IgD-negative memory B cell (primary cell): ENCODE measurements around the gene CLN6. TPM values are rescaled to one million over a fixed set of nuclear protein-coding genes. Genes with fewer than 3 reads are reported as not detected.
"Not testable (repeated sequence)": the region's sequence is repeated elsewhere in the genome, so short reads cannot be mapped to it uniquely, and the experiment has no call there.

Experiments used
- H3K27ac Mint-ChIP-seq, 3 donors: one replicate each; pipeline ENCODE4 v1.8.0; 2020 to 2022; ENCODE audit warnings: mild to moderate bottlenecking in 3 of 3, mixed read lengths in 3 of 3, moderate library complexity in 1 of 3
- H3K27me3 Mint-ChIP-seq: one replicate; pipeline ENCODE4 v1.8.0; 2021; ENCODE audit warnings: mixed read lengths
- H3K36me3 Mint-ChIP-seq: one replicate; pipeline ENCODE4 v1.8.0; 2020; ENCODE audit warnings: mild to moderate bottlenecking, mixed read lengths
- H3K4me1 Mint-ChIP-seq, 3 donors: one replicate each; pipeline ENCODE4 v1.8.0; 2020 to 2022; ENCODE audit warnings: mixed read lengths in 3 of 3, mild to moderate bottlenecking in 1 of 3
- H3K4me3 Mint-ChIP-seq, 4 donors: one replicate each; pipeline ENCODE4 v1.8.0; 2020 to 2022; ENCODE audit warnings: mild to moderate bottlenecking in 4 of 4, mixed read lengths in 4 of 4, moderate library complexity in 3 of 4
- H3K9me3 Mint-ChIP-seq, 3 donors: one replicate each; pipeline ENCODE4 v1.8.0; 2020 to 2021; ENCODE audit warnings: mixed read lengths in 3 of 3, mild to moderate bottlenecking in 1 of 3
- polyA plus RNA-seq: library from polyadenylated mRNA; unstranded; fragments of 300-500 nt; fragmentation: Illumina TruSeq; gene quantifications from one replicate; pipeline ENCODE4 v1.2.3, GENCODE V29; 2021

Gene CLN6
- polyA plus RNA-seq, 1 donor from 2014 or later = 3.8 TPM

GRCh38 chr15:68264282-68264681 is 34.8 kb upstream of the CLN6 start:
- Mint-ChIP-seq H3K36me3 (peaks cover 1% of the 10 kb centered on the region), H3K27me3 (peaks cover 18% of the 10 kb centered on the region), H3K27ac (no peak overlapping the region), H3K4me1 (peaks cover 0 to 2% (median 0%) of the 10 kb centered on the region in 3 donors), H3K4me3 (no peak overlapping the region), H3K9me3 (no peaks in the 10 kb centered on the region)

GRCh38 chr15:68262514-68263356 is 33.2 kb upstream of the CLN6 start:
- Mint-ChIP-seq H3K9me3 (no peaks in the 10 kb centered on the region), H3K27me3 (peaks cover 16% of the 10 kb centered on the region), H3K27ac (no peak overlapping the region), H3K4me1 (no peaks in the 10 kb centered on the region), H3K36me3 (no peaks in the 10 kb centered on the region), H3K4me3 (no peak overlapping the region)

- Mint-ChIP-seq H3K4me3 (no peak overlapping the region), H3K27me3 (peaks cover 18% of the 10 kb centered on the region), H3K4me1 (peaks cover 0 to 1% (median 0%) of the 10 kb centered on the region in 3 donors), H3K27ac (no peak overlapping the region), H3K36me3 (no peaks in the 10 kb centered on the region), H3K9me3 (no peaks in the 10 kb centered on the region)
Measured at GRCh38 chr15:68261980-68262379, 32.5 kb upstream of the CLN6 start.

- H3K27me3 Mint-ChIP-seq = peaks cover 21% of the 10 kb centered on the region
- H3K9me3 Mint-ChIP-seq = no peaks in the 10 kb centered on the region
- H3K4me3 Mint-ChIP-seq = no peak overlapping the region
- no peak overlapping the region for H3K27ac Mint-ChIP-seq
- H3K4me1 Mint-ChIP-seq = peaks cover 0 to 2% (median 1%) of the 10 kb centered on the region in 3 donors
- H3K36me3 Mint-ChIP-seq = no peaks in the 10 kb centered on the region
Measured at GRCh38 chr15:68261241-68261640, 31.7 kb upstream of the CLN6 start.

GRCh38 chr15:68259883-68260282 is 30.4 kb upstream of the CLN6 start:
- no peak overlapping the region for H3K4me3 Mint-ChIP-seq
- peaks cover 0 to 2% (median 1%) of the 10 kb centered on the region in 3 donors for H3K4me1 Mint-ChIP-seq
- no peaks in the 10 kb centered on the region for H3K36me3 Mint-ChIP-seq
- peaks cover 23% of the 10 kb centered on the region for H3K27me3 Mint-ChIP-seq
- H3K9me3 Mint-ChIP-seq = no peaks in the 10 kb centered on the region
- no peak overlapping the region for H3K27ac Mint-ChIP-seq

- H3K9me3 Mint-ChIP-seq = no peaks in the 10 kb centered on the region
- H3K4me3 Mint-ChIP-seq = no peak overlapping the region
- H3K36me3 Mint-ChIP-seq = no peaks in the 10 kb centered on the region
- H3K4me1 Mint-ChIP-seq = peaks cover 0 to 2% (median 1%) of the 10 kb centered on the region in 3 donors
- peaks cover 22% of the 10 kb centered on the region for H3K27me3 Mint-ChIP-seq
- no peak overlapping the region for H3K27ac Mint-ChIP-seq
Measured at GRCh38 chr15:68258692-68259091, 29.2 kb upstream of the CLN6 start.

- Mint-ChIP-seq H3K27me3 (peaks cover 17% of the 10 kb centered on the region), H3K4me3 (peak overlapping the region; percentile 35 to 89 (median 74)), H3K9me3 (no peaks in the 10 kb centered on the region), H3K4me1 (peaks cover 1 to 7% (median 2%) of the 10 kb centered on the region in 3 donors), H3K36me3 (no peaks in the 10 kb centered on the region), H3K27ac (peak overlapping the region in 1 of 3 donors; percentile 74)
Measured at GRCh38 chr15:68256675-68257450, 27.3 kb upstream of the CLN6 start.

GRCh38 chr15:68252925-68253534 is 23.5 kb upstream of the CLN6 start:
- Mint-ChIP-seq H3K27ac (peak overlapping the region in 1 of 3 donors; percentile 21), H3K4me1 (peaks cover 1 to 7% (median 4%) of the 10 kb centered on the region in 3 donors), H3K9me3 (no peaks in the 10 kb centered on the region), H3K4me3 (no peak overlapping the region), H3K36me3 (no peaks in the 10 kb centered on the region), H3K27me3 (peaks cover 14% of the 10 kb centered on the region)

GRCh38 chr15:68249058-68249713 is 19.7 kb upstream of the CLN6 start:
- Mint-ChIP-seq H3K27ac (no peak overlapping the region), H3K4me1 (peaks cover 0 to 7% (median 2%) of the 10 kb centered on the region in 3 donors), H3K4me3 (no peak overlapping the region), H3K9me3 (peaks cover 2 to 6% (median 5%) of the 10 kb centered on the region in 3 donors), H3K27me3 (peaks cover 2% of the 10 kb centered on the region), H3K36me3 (no peaks in the 10 kb centered on the region)

GRCh38 chr15:68244235-68244634 is 14.7 kb upstream of the CLN6 start:
- H3K36me3 Mint-ChIP-seq = peaks cover 2% of the 10 kb centered on the region
- H3K9me3 Mint-ChIP-seq = peaks cover 2 to 21% (median 18%) of the 10 kb centered on the region in 3 donors
- H3K27me3 Mint-ChIP-seq = no peaks in the 10 kb centered on the region
- H3K4me1 Mint-ChIP-seq = peaks cover 0 to 2% (median 0%) of the 10 kb centered on the region in 3 donors
- H3K27ac Mint-ChIP-seq = no peak overlapping the region
- no peak overlapping the region for H3K4me3 Mint-ChIP-seq

- peaks cover 2 to 21% (median 20%) of the 10 kb centered on the region in 3 donors for H3K9me3 Mint-ChIP-seq
- H3K27ac Mint-ChIP-seq = peak overlapping the region in 1 of 3 donors; percentile 55
- H3K4me1 Mint-ChIP-seq = peaks cover 0 to 4% (median 0%) of the 10 kb centered on the region in 3 donors
- peaks cover 3% of the 10 kb centered on the region for H3K36me3 Mint-ChIP-seq
- H3K4me3 Mint-ChIP-seq = no peak overlapping the region
- H3K27me3 Mint-ChIP-seq = no peaks in the 10 kb centered on the region
Measured at GRCh38 chr15:68241088-68241935, 11.8 kb upstream of the CLN6 start.

- no peak overlapping the region for H3K4me3 Mint-ChIP-seq
- H3K9me3 Mint-ChIP-seq = peaks cover 0 to 14% (median 14%) of the 10 kb centered on the region in 3 donors
- H3K27ac Mint-ChIP-seq = no peak overlapping the region
- H3K4me1 Mint-ChIP-seq = peaks cover 0 to 4% (median 0%) of the 10 kb centered on the region in 3 donors
- H3K36me3 Mint-ChIP-seq = peaks cover 3% of the 10 kb centered on the region
- H3K27me3 Mint-ChIP-seq = peaks cover 4% of the 10 kb centered on the region
Measured at GRCh38 chr15:68239025-68239424, 9.5 kb upstream of the CLN6 start.

- Mint-ChIP-seq H3K4me3 (no peak overlapping the region), H3K27ac (no peak overlapping the region), H3K9me3 (peaks cover 0 to 2% (median 0%) of the 10 kb centered on the region in 3 donors), H3K4me1 (peaks cover 2 to 10% (median 7%) of the 10 kb centered on the region in 3 donors), H3K27me3 (peaks cover 4% of the 10 kb centered on the region), H3K36me3 (peaks cover 1% of the 10 kb centered on the region)
Measured at GRCh38 chr15:68235022-68235421, 5.5 kb upstream of the CLN6 start.

GRCh38 chr15:68234520-68234919 is 5.0 kb upstream of the CLN6 start:
- not testable (repeated sequence) for H3K27ac Mint-ChIP-seq

More at GRCh38 chr15:68234520-68234919, 5.0 kb upstream of the CLN6 start:
- H3K9me3 Mint-ChIP-seq, H3K27me3 Mint-ChIP-seq, H3K36me3 Mint-ChIP-seq, H3K4me3 Mint-ChIP-seq: not testable (repeated sequence)
- H3K4me1 Mint-ChIP-seq = peaks cover 5 to 12% (median 9%) of the 10 kb centered on the region in 3 donors
